T-helper 1 cell (primary cell): Measurements from ENCODE around the gene SETBP1.

Experiments
- DNase-seq, 5 donors: peaks; one replicate each; pipeline ENCODE4 v3.0.0-alpha.2; 2012 to 2020

The SETBP1 gene

GRCh38 chr18:44881461-44882162 lies 200.9 kb downstream of the SETBP1 start:
- no peak for DNase-seq

GRCh38 chr18:44882163-44882868 lies 201.6 kb downstream of the SETBP1 start:
- no peak for DNase-seq

GRCh38 chr18:44883671-44884070 lies 203.0 kb downstream of the SETBP1 start:
- DNase-seq = no peak

- no peak for DNase-seq
These were observed 203.7 kb downstream of the SETBP1 start for GRCh38 chr18:44884431-44884830.

GRCh38 chr18:44885507-44885906 lies 204.8 kb downstream of the SETBP1 start:
- DNase-seq = no peak

- DNase-seq = peak in 1 of 5 donors; percentile 30
These were observed 206.5 kb downstream of the SETBP1 start for GRCh38 chr18:44887227-44887631.

GRCh38 chr18:44889111-44889510 lies 208.4 kb downstream of the SETBP1 start:
- DNase-seq = no peak

GRCh38 chr18:44893045-44893706 lies 212.5 kb downstream of the SETBP1 start:
- no peak for DNase-seq

- no peak for DNase-seq
These were observed 213.3 kb downstream of the SETBP1 start for GRCh38 chr18:44893966-44894365.

- peak in 1 of 5 donors; percentile 64 for DNase-seq
These were observed 214.6 kb downstream of the SETBP1 start for GRCh38 chr18:44895176-44895798.

GRCh38 chr18:44896846-44897245 lies 216.2 kb downstream of the SETBP1 start:
- no peak for DNase-seq

- DNase-seq = no peak
These were observed 216.7 kb downstream of the SETBP1 start for GRCh38 chr18:44897411-44897810.

GRCh38 chr18:44897816-44898215 lies 217.1 kb downstream of the SETBP1 start:
- no peak for DNase-seq

GRCh38 chr18:44898498-44898897 lies 217.8 kb downstream of the SETBP1 start:
- no peak for DNase-seq

- DNase-seq = no peak
These were observed 219.1 kb downstream of the SETBP1 start for GRCh38 chr18:44899832-44900231.

- DNase-seq = no peak
These were observed 219.9 kb downstream of the SETBP1 start for GRCh38 chr18:44900627-44901026.

GRCh38 chr18:44901283-44901682 lies 220.6 kb downstream of the SETBP1 start:
- no peak for DNase-seq

GRCh38 chr18:44903327-44903726 lies 222.6 kb downstream of the SETBP1 start:
- DNase-seq = no peak

- no peak for DNase-seq
These were observed 224.1 kb downstream of the SETBP1 start for GRCh38 chr18:44904768-44905167.

- no peak for DNase-seq
These were observed 228.6 kb downstream of the SETBP1 start for GRCh38 chr18:44909191-44909719.

- no peak for DNase-seq
These were observed 230.6 kb downstream of the SETBP1 start for GRCh38 chr18:44911260-44911659.

- no peak for DNase-seq
These were observed 231.1 kb downstream of the SETBP1 start for GRCh38 chr18:44911773-44912172.
